ENCODE measurements around the gene KIFBP. TPM values are rescaled to one million over a fixed set of nuclear protein-coding genes. Genes with fewer than 3 reads are reported as not detected.
"Not testable (repeated sequence)": the region's sequence is repeated elsewhere in the genome, so short reads cannot be mapped to it uniquely, and the experiment has no call there.

KIFBP gene
- polyA plus RNA-seq, 1 experiment: 53.9 TPM

DNA sequence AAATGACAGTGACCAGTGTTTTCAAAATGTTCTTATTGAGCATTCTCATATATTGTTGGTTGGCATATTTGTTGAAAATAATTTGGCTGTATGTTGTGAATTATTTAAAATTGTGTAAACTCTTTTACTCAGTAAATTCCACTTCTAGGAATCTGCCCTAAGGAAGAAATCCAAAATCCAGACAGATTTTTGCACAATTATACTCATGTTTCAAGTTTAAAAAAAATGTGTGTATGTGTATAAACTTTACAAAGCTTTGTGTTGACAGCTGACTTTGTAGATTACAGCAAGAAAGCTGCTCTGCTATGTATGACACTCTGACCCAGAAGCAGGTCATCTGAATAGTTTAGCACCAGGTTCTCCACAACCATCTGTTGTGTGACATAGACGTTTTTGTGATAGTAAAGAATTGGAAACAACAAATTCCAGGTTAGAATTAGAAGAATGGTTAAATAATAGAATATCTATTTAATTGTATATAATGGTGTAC is 21.6 kb downstream of the KIFBP start:
- CTCF ChIA-PET: interaction anchor here (1.3 to 3.1 kb wide), 2 partner anchors 83 to 84 kb away, joined by 6 to 14 read pairs; no protein-coding TSS in a partner anchor
- H3K27me3 ChIP-seq (ENCODE audit: control insufficient read depth, insufficient read depth, low read length): no peaks in the 10 kb centered on the region
- no peak overlapping the region for H3K27ac ChIP-seq (ENCODE audit: low read depth, low read length)
- no peak overlapping the region for H3K4me3 ChIP-seq (ENCODE audit: low read depth, low read length)
- POLR2A ChIA-PET: no interaction called here
- H3K9me3 ChIP-seq (ENCODE audit: control insufficient read depth, insufficient read depth, low read length): no peaks in the 10 kb centered on the region
- no peak for DNase-seq (ENCODE audit: low read depth, low spot score)
- TF ChIP-seq, protein P1, sequence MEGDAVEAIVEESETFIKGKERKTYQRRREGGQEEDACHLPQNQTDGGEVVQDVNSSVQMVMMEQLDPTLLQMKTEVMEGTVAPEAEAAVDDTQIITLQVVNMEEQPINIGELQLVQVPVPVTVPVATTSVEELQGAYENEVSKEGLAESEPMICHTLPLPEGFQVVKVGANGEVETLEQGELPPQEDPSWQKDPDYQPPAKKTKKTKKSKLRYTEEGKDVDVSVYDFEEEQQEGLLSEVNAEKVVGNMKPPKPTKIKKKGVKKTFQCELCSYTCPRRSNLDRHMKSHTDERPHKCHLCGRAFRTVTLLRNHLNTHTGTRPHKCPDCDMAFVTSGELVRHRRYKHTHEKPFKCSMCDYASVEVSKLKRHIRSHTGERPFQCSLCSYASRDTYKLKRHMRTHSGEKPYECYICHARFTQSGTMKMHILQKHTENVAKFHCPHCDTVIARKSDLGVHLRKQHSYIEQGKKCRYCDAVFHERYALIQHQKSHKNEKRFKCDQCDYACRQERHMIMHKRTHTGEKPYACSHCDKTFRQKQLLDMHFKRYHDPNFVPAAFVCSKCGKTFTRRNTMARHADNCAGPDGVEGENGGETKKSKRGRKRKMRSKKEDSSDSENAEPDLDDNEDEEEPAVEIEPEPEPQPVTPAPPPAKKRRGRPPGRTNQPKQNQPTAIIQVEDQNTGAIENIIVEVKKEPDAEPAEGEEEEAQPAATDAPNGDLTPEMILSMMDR (IDR thresholded peaks at IDR 0.05; ENCODE audit: low read depth, low read length): no peak

DNA sequence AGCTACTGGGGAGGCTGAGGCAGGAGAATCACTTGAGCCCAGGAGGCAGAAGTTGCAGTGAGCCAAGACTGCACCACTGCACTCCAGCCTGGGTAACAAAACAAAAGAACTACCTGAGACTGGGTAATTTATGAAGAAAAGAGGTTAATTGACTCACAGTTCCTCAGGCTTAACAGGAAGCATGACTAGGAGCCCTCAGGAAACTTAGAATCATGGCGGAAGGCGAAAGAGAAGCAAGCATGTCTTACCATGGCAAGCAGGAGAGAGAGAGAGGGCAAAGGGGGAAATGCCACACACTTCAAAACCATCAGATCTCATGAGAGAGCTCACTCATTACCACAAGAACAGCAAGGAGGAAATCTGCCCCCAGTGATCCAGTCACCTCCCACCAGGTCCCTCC is 24.2 kb downstream of the KIFBP start:
- H3K4me3 ChIP-seq (ENCODE audit: low read depth, low read length); POLR2A ChIA-PET; DNase-seq (ENCODE audit: low read depth, low spot score); H3K27me3 ChIP-seq (ENCODE audit: control insufficient read depth, insufficient read depth, low read length); H3K9me3 ChIP-seq (ENCODE audit: control insufficient read depth, insufficient read depth, low read length); H3K27ac ChIP-seq (ENCODE audit: low read depth, low read length); CTCF ChIA-PET: not testable (repeated sequence)

DNA sequence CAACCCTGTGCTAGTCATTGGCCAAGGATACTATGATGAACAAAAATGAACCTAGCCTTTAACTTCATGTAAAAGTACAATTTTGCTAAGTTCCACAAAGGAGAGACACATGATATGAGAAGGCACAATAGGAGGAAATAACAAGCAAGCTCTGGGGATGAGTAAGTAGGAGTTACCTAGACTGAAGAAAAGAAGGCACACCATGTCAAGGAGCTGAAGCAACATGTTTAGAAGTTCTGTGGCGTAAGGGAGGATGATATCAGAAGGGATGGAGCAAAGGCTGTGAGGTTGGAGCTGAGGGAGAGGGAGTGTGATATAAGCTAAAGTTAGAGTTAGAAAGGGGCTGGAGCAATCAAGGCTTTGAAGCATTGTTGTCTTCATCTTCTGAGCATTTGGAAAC is 25.6 kb downstream of the KIFBP start:
- CTCF ChIA-PET: interaction anchor here (1.2 to 1.3 kb wide), 2 partner anchors 9 to 80 kb away, joined by 3 to 6 read pairs; no protein-coding TSS in a partner anchor
- DNase-seq (ENCODE audit: low read depth, low spot score): no peak

DNA sequence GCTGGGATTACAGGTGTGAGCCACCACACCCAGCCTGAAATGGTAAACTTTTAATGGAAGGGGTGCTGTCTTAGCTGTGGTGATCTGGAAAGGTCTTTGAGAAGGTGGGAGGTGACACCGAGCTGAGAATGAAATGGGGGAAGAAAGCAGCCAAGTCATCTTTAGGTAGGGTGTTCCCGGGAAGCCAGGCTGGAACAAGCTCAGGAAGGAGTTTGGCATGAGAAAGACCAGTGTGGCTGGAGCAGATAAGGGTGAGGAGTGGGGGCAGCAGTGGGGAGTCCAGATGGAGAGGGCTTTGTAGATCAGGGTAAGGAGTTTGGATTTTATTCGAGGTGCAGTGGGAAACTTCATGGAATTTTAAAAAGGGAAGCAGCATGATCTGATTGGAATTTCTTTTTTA is 30.0 kb downstream of the KIFBP start:
- POLR2A ChIA-PET: no interaction called here
- TF ChIP-seq, protein P1 (IDR thresholded peaks at IDR 0.05; ENCODE audit: low read depth, low read length): no peak
- Histone ChIP-seq H3K4me3 (ENCODE audit: low read depth, low read length) (no peak overlapping the region), H3K27me3 (ENCODE audit: control insufficient read depth, insufficient read depth, low read length) (no peaks in the 10 kb centered on the region), H3K27ac (ENCODE audit: low read depth, low read length) (peak overlapping the region; percentile 2), H3K9me3 (ENCODE audit: control insufficient read depth, insufficient read depth, low read length) (peaks cover 4% of the 10 kb centered on the region; the same call in 1 of the 2 replicates)
- CTCF ChIA-PET: interaction anchor here (1.6 kb wide), 1 partner anchor 14 kb away, joined by 8 read pairs; no protein-coding TSS in a partner anchor
- no peak for DNase-seq (ENCODE audit: low read depth, low spot score)

More for the DNA sequence above, 25.6 kb downstream of the KIFBP start:
- TF ChIP-seq, protein P1 (IDR thresholded peaks at IDR 0.05; ENCODE audit: low read depth, low read length): no peak
- no peaks in the 10 kb centered on the region for H3K27me3 ChIP-seq (ENCODE audit: control insufficient read depth, insufficient read depth, low read length)
- H3K27ac ChIP-seq (ENCODE audit: low read depth, low read length): no peak overlapping the region
- H3K9me3 ChIP-seq (ENCODE audit: control insufficient read depth, insufficient read depth, low read length): no peaks in the 10 kb centered on the region
- POLR2A ChIA-PET: no interaction called here
- no peak overlapping the region for H3K4me3 ChIP-seq (ENCODE audit: low read depth, low read length)

DNA sequence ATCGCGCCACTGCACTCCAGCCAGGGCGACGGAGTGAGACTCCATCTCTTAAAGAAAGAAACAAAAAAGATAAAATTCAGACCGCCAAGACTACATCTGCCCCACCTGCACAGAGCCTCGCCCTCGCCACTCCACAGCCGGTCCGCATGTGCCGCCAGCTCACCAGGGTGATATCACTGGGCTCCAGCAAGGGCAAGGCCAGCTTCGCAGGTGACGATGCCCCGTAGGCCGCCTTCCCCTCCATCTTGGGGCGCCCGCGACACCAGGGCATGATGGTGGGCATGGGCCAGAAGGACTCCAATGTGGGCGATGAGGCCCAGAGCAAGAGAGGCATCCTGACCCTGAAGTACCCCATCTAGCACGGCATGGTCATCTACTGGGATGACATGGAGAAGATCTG is 34.0 kb downstream of the KIFBP start:
- H3K9me3 ChIP-seq (ENCODE audit: control insufficient read depth, insufficient read depth, low read length): peaks cover 4% of the 10 kb centered on the region; the same call in 1 of the 2 replicates
- DNase-seq (ENCODE audit: low read depth, low spot score): no peak
- ChIA-PET POLR2A (interaction anchor here (0.6 kb wide), 1 partner anchor 151 kb away, joined by 9 read pairs; no protein-coding TSS in a partner anchor), CTCF (no interaction called here)
- H3K4me3 ChIP-seq (ENCODE audit: low read depth, low read length): no peak overlapping the region
- H3K27ac ChIP-seq (ENCODE audit: low read depth, low read length): no peak overlapping the region
- TF ChIP-seq, protein P1 (IDR thresholded peaks at IDR 0.05; ENCODE audit: low read depth, low read length): no peak
- no peaks in the 10 kb centered on the region for H3K27me3 ChIP-seq (ENCODE audit: control insufficient read depth, insufficient read depth, low read length)

Measured in AG04450 (cell line).